MCF 10A (cell line): ENCODE results near the gene CNGA2. TPM values are rescaled to one million over a fixed set of nuclear protein-coding genes. Genes with fewer than 3 reads are reported as not detected.

ENCODE experiments used
- Bru-seq: library from RNA; stranded (reverse); fragments of 400-500 nt; gene quantifications from one replicate; lab custom pipeline; 2021; lab: Mats Ljungman, UMichigan
- BruChase-seq, 2 experiments: library from RNA; stranded (reverse); fragments of 400-500 nt; gene quantifications; one replicate each; lab custom pipeline; 2021; lab: Mats Ljungman, UMichigan
- BruUV-seq: library from RNA; stranded (reverse); fragments of 400-500 nt; replicated peaks from 2 replicates; lab custom pipeline; 2021; lab: Mats Ljungman, UMichigan
- CTCF ChIA-PET: fragments of 300-600 bp; sonication (Branson Sonifier 250); formaldehyde crosslinking; extraction: SDS; loops from one replicate; lab custom pipeline; 2021; ENCODE audit warnings: antibody characterized with exemption, inconsistent platforms; lab: Yijun Ruan, JAX
- POLR2A ChIA-PET: fragments of 300-600, 350-650 bp; sonication (Branson Sonifier 250); formaldehyde crosslinking; extraction: SDS; loops from one replicate; lab custom pipeline; 2020; ENCODE audit warnings: antibody characterized with exemption, inconsistent platforms; lab: Yijun Ruan, JAX
- DNase-seq: peaks from one replicate; pipeline ENCODE4 v3.0.0-alpha.2; 2018; ENCODE audit not compliant: unreplicated experiment
- H3K27ac Mint-ChIP-seq: one replicate; pipeline ENCODE4 v1.8.0; 2022; ENCODE audit warnings: mild to moderate bottlenecking, low read depth, mixed read lengths; ENCODE audit not compliant: unreplicated experiment
- H3K27me3 Mint-ChIP-seq: one replicate; pipeline ENCODE4 v1.8.0; 2022; ENCODE audit warnings: mixed read lengths; ENCODE audit not compliant: insufficient read depth, unreplicated experiment
- H3K36me3 Mint-ChIP-seq: one replicate; pipeline ENCODE4 v1.8.0; 2022; ENCODE audit warnings: mild to moderate bottlenecking, moderate library complexity, mixed read lengths; ENCODE audit not compliant: insufficient read depth, unreplicated experiment
- H3K4me1 Mint-ChIP-seq: one replicate; pipeline ENCODE4 v1.8.0; 2022; ENCODE audit warnings: mixed read lengths; ENCODE audit not compliant: insufficient read depth, unreplicated experiment
- H3K4me3 Mint-ChIP-seq: one replicate; pipeline ENCODE4 v1.8.0; 2022; ENCODE audit warnings: mild to moderate bottlenecking, moderate library complexity, mixed read lengths; ENCODE audit not compliant: unreplicated experiment
- H3K9me3 Mint-ChIP-seq: one replicate; pipeline ENCODE4 v1.8.0; 2022; ENCODE audit warnings: mixed read lengths; ENCODE audit not compliant: unreplicated experiment
- CTCF ChIP-seq: fragments of 200-600 bp; IDR thresholded peaks from one replicate; pipeline ENCODE4 v1.8.0; 2022; ENCODE audit warnings: antibody characterized with exemption, mild to moderate bottlenecking; ENCODE audit not compliant: unreplicated experiment
- intact Hi-C: fragments of 100-400 bp; cut with micrococcal nuclease; formaldehyde crosslinking; loops from 2 replicates; pipeline ENCODE4 v1.14.1; 2022
- long read RNA-seq: library from polyadenylated mRNA; stranded (forward); transcript quantifications from one replicate; pipeline ENCODE4 v2.0.0, GENCODE V29; 2022
- total RNA-seq: library from RNA; stranded (reverse); gene quantifications from 2 replicates; pipeline ENCODE4 v1.2.3, GENCODE V29; 2022

CNGA2 gene
- not detected in 2 replicates for total RNA-seq
- Bru-seq, nascent RNA = not detected
- not detected for BruChase-seq, experiment 1, labeled RNA remaining after a 6-hour chase
- BruChase-seq, experiment 2, labeled RNA remaining after a 2-hour chase = not detected
- long read RNA-seq = 0 reads

GRCh38 chrX:151734446-151734845 lies at the start of gene CNGA2:
TSS of gene CNGA2 (plus strand) at chrX:151734746. CDS start at chrX:151738484, 3,738 bp downstream.
- BruUV-seq = no TSS peak
- Mint-ChIP-seq H3K27ac (no peak within 1 kb of the TSS), H3K4me3 (no peak within 1 kb of the TSS), H3K27me3 (no peaks in the 10 kb centered on the region), H3K36me3 (no peaks in the 10 kb centered on the region), H3K9me3 (no peaks in the 10 kb centered on the region), H3K4me1 (no peaks in the 10 kb centered on the region)
- TF ChIP-seq CTCF = no peak
- intact Hi-C loops = no loop called here
- no peak for DNase-seq
- ChIA-PET POLR2A (no interaction called here), CTCF (interaction anchor here (0.6 kb wide), 1 partner anchor 116 kb away, joined by 3 read pairs; no protein-coding TSS in a partner anchor)

- Mint-ChIP-seq H3K36me3 (no peaks in the 10 kb centered on the region), H3K4me1 (no peaks in the 10 kb centered on the region), H3K27me3 (no peaks in the 10 kb centered on the region), H3K4me3 (no peak overlapping the region), H3K9me3 (no peaks in the 10 kb centered on the region), H3K27ac (no peak overlapping the region)
- ChIA-PET POLR2A (no interaction called here), CTCF (no interaction called here)
- BruUV-seq = no TSS peak
- DNase-seq = no peak
- intact Hi-C loops = no loop called here
- TF ChIP-seq CTCF = no peak
Observed at GRCh38 chrX:151687635-151688034, 46.9 kb upstream of the CNGA2 start.

- BruUV-seq = no TSS peak
- TF ChIP-seq CTCF = no peak
- no peaks in the 10 kb centered on the region for H3K9me3 Mint-ChIP-seq
- no peak for DNase-seq
- no peaks in the 10 kb centered on the region for H3K4me1 Mint-ChIP-seq
- H3K4me3 Mint-ChIP-seq = no peak overlapping the region
- intact Hi-C loops = no loop called here
- no peak overlapping the region for H3K27ac Mint-ChIP-seq
- no peaks in the 10 kb centered on the region for H3K27me3 Mint-ChIP-seq
- CTCF ChIA-PET = interaction anchor here (0.6 kb wide), 1 partner anchor 20 kb away, joined by 4 read pairs; no protein-coding TSS in a partner anchor
- POLR2A ChIA-PET = no interaction called here
- no peaks in the 10 kb centered on the region for H3K36me3 Mint-ChIP-seq
Observed at GRCh38 chrX:151688695-151689094, 45.9 kb upstream of the CNGA2 start.

GRCh38 chrX:151692825-151693224 lies 41.7 kb upstream of the CNGA2 start:
- Mint-ChIP-seq H3K27me3 (no peaks in the 10 kb centered on the region), H3K4me3 (no peak overlapping the region), H3K4me1 (no peaks in the 10 kb centered on the region), H3K36me3 (peaks cover 6% of the 10 kb centered on the region), H3K9me3 (no peaks in the 10 kb centered on the region), H3K27ac (no peak overlapping the region)
- DNase-seq = no peak
- no TSS peak for BruUV-seq
- TF ChIP-seq CTCF = no peak
- ChIA-PET CTCF (no interaction called here), POLR2A (interaction anchor here (0.5 kb wide), 1 partner anchor 297 kb away, joined by 3 read pairs; no protein-coding TSS in a partner anchor)
- intact Hi-C loops = no loop called here
